GM19463 (cell line): Measurements from ENCODE around the gene SMARCA5.

Experiments used
- ATAC-seq: cut with Tn5 transposase; IDR thresholded peaks from one replicate; pipeline ENCODE4 v1.9.1; 2021; ENCODE audit warnings: mild to moderate bottlenecking, moderate library complexity; ENCODE audit not compliant: unreplicated experiment

SMARCA5 gene

GRCh38 chr4:143531788-143532491, 18.4 kb downstream of the SMARCA5 start:
- no peak for ATAC-seq

- peak; percentile 41 for ATAC-seq
These were observed 25.6 kb downstream of the SMARCA5 start for GRCh38 chr4:143538979-143539669.

- no peak for ATAC-seq
These were observed 26.1 kb downstream of the SMARCA5 start for GRCh38 chr4:143539670-143540023.

- no peak for ATAC-seq
These were observed 36.4 kb downstream of the SMARCA5 start for GRCh38 chr4:143549928-143550327.

- ATAC-seq = peak; percentile 45
These were observed 41.5 kb downstream of the SMARCA5 start for GRCh38 chr4:143554728-143555597.

GRCh38 chr4:143555676-143556075, 42.2 kb downstream of the SMARCA5 start:
- no peak for ATAC-seq

GRCh38 chr4:143558286-143558685, 44.8 kb downstream of the SMARCA5 start:
- no peak for ATAC-seq

- peak; percentile 80 for ATAC-seq
These were observed 45.6 kb downstream of the SMARCA5 start for GRCh38 chr4:143558823-143559756.

GRCh38 chr4:143559757-143560147, 46.2 kb downstream of the SMARCA5 start:
- ATAC-seq = peak; percentile 0

- no peak for ATAC-seq
These were observed 51.0 kb downstream of the SMARCA5 start for GRCh38 chr4:143564472-143564871.

GRCh38 chr4:143575331-143575730, 61.8 kb downstream of the SMARCA5 start:
- no peak for ATAC-seq

GRCh38 chr4:143581331-143581946, 67.9 kb downstream of the SMARCA5 start:
- ATAC-seq = no peak

- ATAC-seq = no peak
These were observed 72.0 kb downstream of the SMARCA5 start for GRCh38 chr4:143585548-143585947.

GRCh38 chr4:143586080-143586479, 72.6 kb downstream of the SMARCA5 start:
- ATAC-seq = no peak

GRCh38 chr4:143587703-143588102, 74.2 kb downstream of the SMARCA5 start:
- ATAC-seq = no peak

GRCh38 chr4:143597276-143597675, 83.8 kb downstream of the SMARCA5 start:
- ATAC-seq = no peak

- no peak for ATAC-seq
These were observed 85.3 kb downstream of the SMARCA5 start for GRCh38 chr4:143598816-143599215.

- ATAC-seq = no peak
These were observed 86.3 kb downstream of the SMARCA5 start for GRCh38 chr4:143599827-143600226.

- ATAC-seq = no peak
These were observed 93.0 kb downstream of the SMARCA5 start for GRCh38 chr4:143606480-143606879.
